Measurements from ENCODE around the gene BPTF. TPM values are rescaled to one million over a fixed set of nuclear protein-coding genes. Genes with fewer than 3 reads are reported as not detected.
A peak's percentile ranks its signal among the peaks of the same experiment; 100 is the strongest.
"Not testable (repeated sequence)": the region's sequence is repeated elsewhere in the genome, so short reads cannot be mapped to it uniquely, and the experiment has no call there.

The BPTF gene
- total RNA-seq, 1 donor from 2014 or later, result 146 TPM

DNA sequence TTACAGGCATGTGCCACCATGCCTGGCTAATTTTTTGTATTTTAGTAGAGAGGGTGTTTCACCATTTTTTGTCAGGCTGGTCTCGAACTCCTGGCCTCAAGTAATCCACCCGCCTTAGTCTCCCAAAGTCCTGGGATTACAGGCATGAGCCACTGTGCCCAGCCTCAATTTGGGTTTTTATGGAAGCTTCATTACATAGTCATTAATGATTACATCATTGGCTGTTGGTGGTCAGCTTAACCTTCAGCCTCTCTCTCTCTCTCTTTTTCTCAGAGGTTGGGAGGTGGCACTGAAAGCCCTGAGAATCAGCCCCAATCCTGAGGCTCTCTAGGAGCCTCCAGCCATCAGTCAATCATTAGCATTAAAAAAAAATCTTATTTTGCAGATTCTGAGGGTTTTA is 125.6 kb downstream of the BPTF start:
- Mint-ChIP-seq H3K27ac (ENCODE audit: unreplicated experiment) (no peak overlapping the region), H3K36me3 (ENCODE audit: unreplicated experiment) (no peaks in the 10 kb centered on the region), H3K9me3 (ENCODE audit: unreplicated experiment) (no peaks in the 10 kb centered on the region), H3K27me3 (ENCODE audit: unreplicated experiment) (peaks cover 3% of the 10 kb centered on the region), H3K4me3 (ENCODE audit: unreplicated experiment) (no peak overlapping the region), H3K4me1 (ENCODE audit: low read depth, unreplicated experiment) (no peaks in the 10 kb centered on the region)
- DNase-seq, result no peak
- TF ChIP-seq, protein P1, sequence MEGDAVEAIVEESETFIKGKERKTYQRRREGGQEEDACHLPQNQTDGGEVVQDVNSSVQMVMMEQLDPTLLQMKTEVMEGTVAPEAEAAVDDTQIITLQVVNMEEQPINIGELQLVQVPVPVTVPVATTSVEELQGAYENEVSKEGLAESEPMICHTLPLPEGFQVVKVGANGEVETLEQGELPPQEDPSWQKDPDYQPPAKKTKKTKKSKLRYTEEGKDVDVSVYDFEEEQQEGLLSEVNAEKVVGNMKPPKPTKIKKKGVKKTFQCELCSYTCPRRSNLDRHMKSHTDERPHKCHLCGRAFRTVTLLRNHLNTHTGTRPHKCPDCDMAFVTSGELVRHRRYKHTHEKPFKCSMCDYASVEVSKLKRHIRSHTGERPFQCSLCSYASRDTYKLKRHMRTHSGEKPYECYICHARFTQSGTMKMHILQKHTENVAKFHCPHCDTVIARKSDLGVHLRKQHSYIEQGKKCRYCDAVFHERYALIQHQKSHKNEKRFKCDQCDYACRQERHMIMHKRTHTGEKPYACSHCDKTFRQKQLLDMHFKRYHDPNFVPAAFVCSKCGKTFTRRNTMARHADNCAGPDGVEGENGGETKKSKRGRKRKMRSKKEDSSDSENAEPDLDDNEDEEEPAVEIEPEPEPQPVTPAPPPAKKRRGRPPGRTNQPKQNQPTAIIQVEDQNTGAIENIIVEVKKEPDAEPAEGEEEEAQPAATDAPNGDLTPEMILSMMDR (IDR thresholded peaks at IDR 0.05; ENCODE audit: partially characterized antibody, unreplicated experiment), result no peak

- TF ChIP-seq, protein P1 (IDR thresholded peaks at IDR 0.05; ENCODE audit: partially characterized antibody, unreplicated experiment), result no peak
- Mint-ChIP-seq H3K4me1 (ENCODE audit: low read depth, unreplicated experiment) (no peaks in the 10 kb centered on the region), H3K9me3 (ENCODE audit: unreplicated experiment) (no peaks in the 10 kb centered on the region), H3K4me3 (ENCODE audit: unreplicated experiment) (no peak overlapping the region), H3K27me3 (ENCODE audit: unreplicated experiment) (peaks cover 3% of the 10 kb centered on the region), H3K27ac (ENCODE audit: unreplicated experiment) (peak overlapping the region; percentile 31), H3K36me3 (ENCODE audit: unreplicated experiment) (no peaks in the 10 kb centered on the region)
- DNase-seq, result no peak
These were observed 134.2 kb downstream of the BPTF start for GRCh38 chr17:67959510-67959909.

- not testable (repeated sequence) for DNase-seq; H3K4me1 Mint-ChIP-seq (ENCODE audit: low read depth, unreplicated experiment); H3K9me3 Mint-ChIP-seq (ENCODE audit: unreplicated experiment); H3K27me3 Mint-ChIP-seq (ENCODE audit: unreplicated experiment); H3K36me3 Mint-ChIP-seq (ENCODE audit: unreplicated experiment); H3K4me3 Mint-ChIP-seq (ENCODE audit: unreplicated experiment); H3K27ac Mint-ChIP-seq (ENCODE audit: unreplicated experiment)
These were observed 135.0 kb downstream of the BPTF start for GRCh38 chr17:67960276-67960675.

DNA sequence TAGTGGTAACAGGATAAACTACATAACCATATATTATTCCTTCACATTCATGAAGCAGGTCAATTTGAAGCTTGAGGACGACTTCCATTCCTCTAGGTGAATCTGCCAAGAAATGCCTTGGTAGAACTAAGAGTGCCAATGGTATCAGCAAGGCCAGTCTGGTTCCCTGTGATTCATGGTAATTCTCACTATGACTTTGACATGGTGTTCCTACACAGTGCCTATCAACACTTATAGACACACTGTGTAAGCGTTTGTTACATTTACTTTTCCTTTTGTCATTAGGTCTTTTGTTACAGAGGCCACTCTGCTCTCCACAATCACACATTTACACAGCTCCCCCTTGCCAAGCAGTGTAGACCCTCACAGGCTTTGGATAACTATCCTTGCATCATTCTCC is 136.9 kb downstream of the BPTF start:
- H3K27me3 Mint-ChIP-seq (ENCODE audit: unreplicated experiment); H3K36me3 Mint-ChIP-seq (ENCODE audit: unreplicated experiment); H3K4me1 Mint-ChIP-seq (ENCODE audit: low read depth, unreplicated experiment); H3K4me3 Mint-ChIP-seq (ENCODE audit: unreplicated experiment); H3K27ac Mint-ChIP-seq (ENCODE audit: unreplicated experiment); DNase-seq; H3K9me3 Mint-ChIP-seq (ENCODE audit: unreplicated experiment): not testable (repeated sequence)

DNA sequence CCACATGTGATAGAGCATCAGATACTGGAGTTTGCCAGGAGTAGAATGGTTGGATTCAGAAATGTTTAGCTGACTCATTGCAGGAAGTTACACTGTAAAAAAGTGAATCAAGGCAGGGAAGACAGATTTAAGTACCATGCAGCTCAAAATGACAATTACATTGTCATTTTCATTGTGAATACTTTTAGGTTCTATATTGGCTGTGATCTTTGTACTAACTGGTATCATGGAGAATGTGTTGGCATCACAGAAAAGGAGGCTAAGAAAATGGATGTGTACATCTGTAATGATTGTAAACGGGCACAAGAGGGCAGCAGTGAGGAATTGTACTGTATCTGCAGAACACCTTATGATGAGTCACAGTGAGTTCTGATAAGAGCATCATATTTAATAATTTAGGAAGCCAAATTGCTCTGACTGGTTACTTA is 137.9 kb downstream of the BPTF start:
- not testable (repeated sequence) for H3K36me3 Mint-ChIP-seq (ENCODE audit: unreplicated experiment); H3K27me3 Mint-ChIP-seq (ENCODE audit: unreplicated experiment); H3K4me3 Mint-ChIP-seq (ENCODE audit: unreplicated experiment); H3K4me1 Mint-ChIP-seq (ENCODE audit: low read depth, unreplicated experiment); H3K9me3 Mint-ChIP-seq (ENCODE audit: unreplicated experiment)
- TF ChIP-seq, protein P1 (IDR thresholded peaks at IDR 0.05; ENCODE audit: partially characterized antibody, unreplicated experiment), result peak; percentile 66
- peak; percentile 48 for DNase-seq
- peak overlapping the region; percentile 6 for H3K27ac Mint-ChIP-seq (ENCODE audit: unreplicated experiment)

DNA sequence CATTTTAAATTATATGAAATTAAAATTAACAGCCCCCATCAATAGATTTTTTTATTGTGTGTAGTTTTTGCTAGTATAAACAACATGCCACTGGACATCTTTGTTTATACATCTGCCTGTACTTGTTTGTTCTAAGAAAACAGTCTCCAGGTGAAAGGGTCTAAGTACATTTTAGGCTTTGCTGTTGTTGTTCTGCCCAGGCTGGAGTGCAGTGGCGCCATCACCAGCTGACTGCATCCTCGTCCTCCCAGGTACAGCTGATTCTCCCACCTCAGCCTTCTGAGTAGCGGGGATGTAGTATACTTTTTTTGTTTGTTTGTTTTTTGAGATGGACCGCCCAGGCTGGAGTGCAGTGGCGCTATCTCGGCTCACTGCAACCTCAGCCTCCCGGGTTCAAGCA is 145.5 kb downstream of the BPTF start:
- no peak overlapping the region for H3K4me3 Mint-ChIP-seq (ENCODE audit: unreplicated experiment)
- no peak for DNase-seq
- peaks cover 1% of the 10 kb centered on the region for H3K9me3 Mint-ChIP-seq (ENCODE audit: unreplicated experiment)
- TF ChIP-seq, protein P1 (IDR thresholded peaks at IDR 0.05; ENCODE audit: partially characterized antibody, unreplicated experiment), result no peak
- peaks cover 7% of the 10 kb centered on the region for H3K4me1 Mint-ChIP-seq (ENCODE audit: low read depth, unreplicated experiment)
- H3K36me3 Mint-ChIP-seq (ENCODE audit: unreplicated experiment), result peaks cover 2% of the 10 kb centered on the region
- H3K27ac Mint-ChIP-seq (ENCODE audit: unreplicated experiment), result no peak overlapping the region
- H3K27me3 Mint-ChIP-seq (ENCODE audit: unreplicated experiment), result no peaks in the 10 kb centered on the region
